ENCODE results near the gene TRPV4. TPM values are rescaled to one million over a fixed set of nuclear protein-coding genes. Genes with fewer than 3 reads are reported as not detected.

Gene TRPV4
- total and polyA plus RNA-seq, 4 donors, result 1.9 to 6.5 (median 2.2) TPM

GRCh38 chr12:109878247-109878625, 45.0 kb upstream of the TRPV4 start:
- no peak for ATAC-seq (ENCODE audit: insufficient read depth, low FRiP score)
- TF ChIP-seq CTCF (IDR thresholded peaks at IDR 0.05; ENCODE audit: control extremely low read depth, extremely low read depth), result no peak
- no peaks in the 10 kb centered on the region for H3K9me3 ChIP-seq (ENCODE audit: control insufficient read depth in 4 of 4, insufficient read depth in 3 of 4, low read length in 3 of 4)
- no peak overlapping the region for H3K4me3 ChIP-seq
- no peak for DNase-seq
- H3K27me3 ChIP-seq (ENCODE audit: control insufficient read depth in 3 of 3, insufficient read depth in 3 of 3, low read length in 2 of 3), result no peaks in the 10 kb centered on the region
- H3K9ac ChIP-seq (ENCODE audit: insufficient read depth in 1 of 2, low read length in 2 of 2), result no peak overlapping the region
- WGBS, 2 donors, result 64 to 86% methylated on average over 3 of the region's 3 CpGs
- H3K4me1 ChIP-seq (ENCODE audit: control insufficient read depth in 5 of 5, insufficient read depth in 5 of 5, low read length in 5 of 5), result peaks cover 0 to 24% (median 9%) of the 10 kb centered on the region in 5 donors
- no peaks in the 10 kb centered on the region for H3K36me3 ChIP-seq (ENCODE audit: control insufficient read depth in 4 of 4, insufficient read depth in 4 of 4, low read length in 4 of 4)
- no peak overlapping the region for H3K27ac ChIP-seq (ENCODE audit: low read depth in 1 of 2, low read length in 1 of 2)

GRCh38 chr12:109877504-109878246, 44.5 kb upstream of the TRPV4 start:
- TF ChIP-seq CTCF (IDR thresholded peaks at IDR 0.05; ENCODE audit: control extremely low read depth, extremely low read depth), result no peak
- ATAC-seq (ENCODE audit: insufficient read depth, low FRiP score) (no peak), DNase-seq (no peak)
- 71 to 83% methylated on average over 10 of the region's 10 CpGs for WGBS, 2 donors
- no peak overlapping the region for H3K27ac ChIP-seq (ENCODE audit: low read depth in 1 of 2, low read length in 1 of 2)
- H3K9ac ChIP-seq (ENCODE audit: insufficient read depth in 1 of 2, low read length in 2 of 2), result no peak overlapping the region
- peaks cover 0 to 1% (median under 1%) of the 10 kb centered on the region in 4 donors for H3K36me3 ChIP-seq (ENCODE audit: control insufficient read depth in 4 of 4, insufficient read depth in 4 of 4, low read length in 4 of 4)
- H3K9me3 ChIP-seq (ENCODE audit: control insufficient read depth in 4 of 4, insufficient read depth in 3 of 4, low read length in 3 of 4), result no peaks in the 10 kb centered on the region
- H3K27me3 ChIP-seq (ENCODE audit: control insufficient read depth in 3 of 3, insufficient read depth in 3 of 3, low read length in 2 of 3), result no peaks in the 10 kb centered on the region
- peaks cover 0 to 24% (median 9%) of the 10 kb centered on the region in 5 donors for H3K4me1 ChIP-seq (ENCODE audit: control insufficient read depth in 5 of 5, insufficient read depth in 5 of 5, low read length in 5 of 5)
- no peak overlapping the region for H3K4me3 ChIP-seq

GRCh38 chr12:109876406-109876805, 43.2 kb upstream of the TRPV4 start:
- Histone ChIP-seq H3K27ac (ENCODE audit: low read depth in 1 of 2, low read length in 1 of 2) (no peak overlapping the region), H3K9me3 (ENCODE audit: control insufficient read depth in 4 of 4, insufficient read depth in 3 of 4, low read length in 3 of 4) (no peaks in the 10 kb centered on the region), H3K4me3 (no peak overlapping the region), H3K36me3 (ENCODE audit: control insufficient read depth in 4 of 4, insufficient read depth in 4 of 4, low read length in 4 of 4) (peaks cover 0 to 5% (median 2%) of the 10 kb centered on the region in 4 donors), H3K9ac (ENCODE audit: insufficient read depth in 1 of 2, low read length in 2 of 2) (no peak overlapping the region), H3K4me1 (ENCODE audit: control insufficient read depth in 5 of 5, insufficient read depth in 5 of 5, low read length in 5 of 5) (peaks cover 0 to 24% (median 9%) of the 10 kb centered on the region in 5 donors), H3K27me3 (ENCODE audit: control insufficient read depth in 3 of 3, insufficient read depth in 3 of 3, low read length in 2 of 3) (no peaks in the 10 kb centered on the region)
- DNase-seq (no peak), ATAC-seq (ENCODE audit: insufficient read depth, low FRiP score) (no peak)
- no peak for TF ChIP-seq CTCF (IDR thresholded peaks at IDR 0.05; ENCODE audit: control extremely low read depth, extremely low read depth)

Measured in lung (tissue), 12 donors.